Suprapubic skin (tissue), 4 donors: Measurements from ENCODE around the gene ZRANB2.

ENCODE experiments used
- POLR2A ChIP-seq, 2 donors: fragments of 450-650 bp; IDR thresholded peaks; one replicate each; pipeline ENCODE4 v1.6.1; 2017; ENCODE audit warnings: antibody characterized with exemption in 2 of 2, mild to moderate bottlenecking in 2 of 2, moderate library complexity in 2 of 2
- POLR2AphosphoS5 ChIP-seq, 3 donors: sonication (generic); formaldehyde crosslinking; IDR thresholded peaks; one replicate each; pipeline ENCODE4 v1.6.1; 2017; ENCODE audit warnings: antibody characterized with exemption in 3 of 3
- TF ChIP-seq, protein P1 (sequence below), 2 donors: fragments of 200-600 bp in 1 of 2; fragments of 450-650 bp in 1 of 2; sonication (generic) in 1 of 2; IDR thresholded peaks; one replicate each; pipeline ENCODE4 v1.5.1; 2016 to 2019; ENCODE audit warnings: antibody characterized with exemption in 2 of 2, mild to moderate bottlenecking in 1 of 2, moderate library complexity in 1 of 2

DNA sequence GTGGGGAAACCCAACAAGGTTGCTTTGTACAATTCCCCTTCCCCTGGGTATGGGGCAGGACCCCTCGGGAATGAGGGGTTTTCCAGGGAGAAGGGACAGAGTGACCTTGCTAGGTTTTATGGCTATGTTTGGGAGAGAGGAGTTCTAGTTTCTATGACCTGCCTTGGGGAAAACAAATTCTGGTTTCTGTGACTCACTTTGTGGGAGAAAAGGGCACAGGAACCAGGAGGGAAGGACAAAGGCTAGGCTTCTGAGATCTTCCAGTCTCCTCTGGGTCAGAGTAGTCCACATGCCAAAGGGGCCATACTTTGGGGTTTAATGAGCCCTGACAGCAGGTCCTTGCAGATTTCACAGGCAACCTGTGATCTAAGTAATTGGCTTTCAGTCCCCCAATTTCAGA, 27.7 kb downstream of the ZRANB2 start:
- TF ChIP-seq, protein P1, sequence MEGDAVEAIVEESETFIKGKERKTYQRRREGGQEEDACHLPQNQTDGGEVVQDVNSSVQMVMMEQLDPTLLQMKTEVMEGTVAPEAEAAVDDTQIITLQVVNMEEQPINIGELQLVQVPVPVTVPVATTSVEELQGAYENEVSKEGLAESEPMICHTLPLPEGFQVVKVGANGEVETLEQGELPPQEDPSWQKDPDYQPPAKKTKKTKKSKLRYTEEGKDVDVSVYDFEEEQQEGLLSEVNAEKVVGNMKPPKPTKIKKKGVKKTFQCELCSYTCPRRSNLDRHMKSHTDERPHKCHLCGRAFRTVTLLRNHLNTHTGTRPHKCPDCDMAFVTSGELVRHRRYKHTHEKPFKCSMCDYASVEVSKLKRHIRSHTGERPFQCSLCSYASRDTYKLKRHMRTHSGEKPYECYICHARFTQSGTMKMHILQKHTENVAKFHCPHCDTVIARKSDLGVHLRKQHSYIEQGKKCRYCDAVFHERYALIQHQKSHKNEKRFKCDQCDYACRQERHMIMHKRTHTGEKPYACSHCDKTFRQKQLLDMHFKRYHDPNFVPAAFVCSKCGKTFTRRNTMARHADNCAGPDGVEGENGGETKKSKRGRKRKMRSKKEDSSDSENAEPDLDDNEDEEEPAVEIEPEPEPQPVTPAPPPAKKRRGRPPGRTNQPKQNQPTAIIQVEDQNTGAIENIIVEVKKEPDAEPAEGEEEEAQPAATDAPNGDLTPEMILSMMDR (IDR thresholded peaks at IDR 0.05): no peak
- TF ChIP-seq POLR2AphosphoS5 (IDR thresholded peaks at IDR 0.05) (no peak), POLR2A (IDR thresholded peaks at IDR 0.05) (no peak)
